NCI-H226 (cell line): ENCODE data around the gene DRC7.

Source experiments
- DNase-seq: peaks from one replicate; pipeline ENCODE4 v3.0.0-alpha.2; 2015

Gene DRC7

GRCh38 chr16:57677622-57678369 is 16.8 kb upstream of the DRC7 start:
- no peak for DNase-seq

GRCh38 chr16:57679016-57679415 is 15.6 kb upstream of the DRC7 start:
- no peak for DNase-seq

GRCh38 chr16:57679767-57680482 is 14.7 kb upstream of the DRC7 start:
- DNase-seq: no peak

GRCh38 chr16:57680842-57681375 is 13.7 kb upstream of the DRC7 start:
- DNase-seq: no peak

GRCh38 chr16:57681950-57682728 is 12.5 kb upstream of the DRC7 start:
- DNase-seq: no peak

GRCh38 chr16:57682809-57683635 is 11.6 kb upstream of the DRC7 start:
- no peak for DNase-seq

- DNase-seq: no peak
Observed at GRCh38 chr16:57683636-57684545, 10.7 kb upstream of the DRC7 start.

GRCh38 chr16:57684626-57685358 is 9.8 kb upstream of the DRC7 start:
- no peak for DNase-seq

GRCh38 chr16:57685633-57686032 is 9.0 kb upstream of the DRC7 start:
- DNase-seq: no peak

GRCh38 chr16:57686577-57686976 is 8.0 kb upstream of the DRC7 start:
- DNase-seq: no peak

- DNase-seq: no peak
Observed at GRCh38 chr16:57687363-57687929, 7.2 kb upstream of the DRC7 start.

- no peak for DNase-seq
Observed at GRCh38 chr16:57688487-57688986, 6.1 kb upstream of the DRC7 start.

- DNase-seq: no peak
Observed at GRCh38 chr16:57688987-57689761, 5.4 kb upstream of the DRC7 start.

GRCh38 chr16:57689762-57690558 is 4.6 kb upstream of the DRC7 start:
- DNase-seq: no peak

GRCh38 chr16:57690782-57691471 is 3.7 kb upstream of the DRC7 start:
- DNase-seq: no peak

- DNase-seq: no peak
Observed at GRCh38 chr16:57692636-57693035, 2.0 kb upstream of the DRC7 start.

- no peak for DNase-seq
Observed at GRCh38 chr16:57693550-57693949, 1.1 kb upstream of the DRC7 start.

- DNase-seq: no peak
Observed at GRCh38 chr16:57694231-57694724, 328 bp upstream of the DRC7 start.
